ENCODE data around the gene CCDC186. TPM values are rescaled to one million over a fixed set of nuclear protein-coding genes. Genes with fewer than 3 reads are reported as not detected.

The CCDC186 gene
- total RNA-seq, 1 donor from 2014 or later = 18.8 TPM

- intact Hi-C loops (cut with micrococcal nuclease) = loop anchor here (10.0 kb wide), 1 partner anchor 396 kb away; no protein-coding TSS in a partner anchor
- DNase-seq = peak; percentile 46
- TF ChIP-seq CTCF (IDR thresholded peaks at IDR 0.05; ENCODE audit: borderline replicate concordance) = no peak
- Histone ChIP-seq H3K4me1 (peaks cover 26% of the 10 kb centered on the region), H3K4me3 (peak overlapping the region; percentile 66), H3K9me3 (replicated peaks) (no peaks in the 10 kb centered on the region), H3K36me3 (no peaks in the 10 kb centered on the region), H3K27ac (replicated peaks) (peak overlapping the region; percentile 57), H3K27me3 (ENCODE audit: low read depth) (no peaks in the 10 kb centered on the region)
These were observed 72.9 kb downstream of the CCDC186 start for GRCh38 chr10:114100848-114101741.

DNA sequence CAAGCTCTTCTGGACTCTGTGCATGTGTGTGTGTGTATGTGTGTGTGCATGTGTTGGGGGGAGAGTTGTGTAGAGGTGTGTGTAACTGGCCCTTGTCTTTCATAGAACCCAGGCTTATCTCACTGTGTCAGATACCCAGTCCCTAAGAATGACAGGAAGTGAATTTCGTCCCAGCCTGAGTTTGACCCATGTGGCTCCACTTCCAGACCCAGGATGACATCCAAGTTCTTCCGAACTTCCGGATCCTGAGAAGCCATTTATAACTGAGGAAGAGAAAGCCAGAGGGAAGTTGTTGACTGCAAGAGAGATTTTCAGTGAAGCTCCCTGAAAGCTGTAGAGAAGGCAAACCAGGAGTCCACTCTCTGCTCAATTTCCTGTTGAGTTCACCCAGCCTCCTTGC lies 77.1 kb downstream of the CCDC186 start:
- Histone ChIP-seq H3K27ac (replicated peaks) (no peak overlapping the region), H3K36me3 (no peaks in the 10 kb centered on the region), H3K9me3 (replicated peaks) (no peaks in the 10 kb centered on the region), H3K4me1 (peaks cover 21% of the 10 kb centered on the region), H3K4me3 (no peak overlapping the region), H3K27me3 (ENCODE audit: low read depth) (no peaks in the 10 kb centered on the region)
- no peak for DNase-seq
- TF ChIP-seq CTCF (IDR thresholded peaks at IDR 0.05; ENCODE audit: borderline replicate concordance) = no peak
- intact Hi-C loops (cut with micrococcal nuclease) = no loop called here

- no peak for TF ChIP-seq CTCF (IDR thresholded peaks at IDR 0.05; ENCODE audit: borderline replicate concordance)
- DNase-seq = no peak
- H3K27ac ChIP-seq (replicated peaks) = no peak overlapping the region
- H3K9me3 ChIP-seq (replicated peaks) = no peaks in the 10 kb centered on the region
- H3K4me1 ChIP-seq = peaks cover 11% of the 10 kb centered on the region
- H3K4me3 ChIP-seq = no peak overlapping the region
- H3K36me3 ChIP-seq = no peaks in the 10 kb centered on the region
- no peaks in the 10 kb centered on the region for H3K27me3 ChIP-seq (ENCODE audit: low read depth)
- intact Hi-C loops (cut with micrococcal nuclease) = no loop called here
These were observed 78.3 kb downstream of the CCDC186 start for GRCh38 chr10:114095559-114096337.

DNA sequence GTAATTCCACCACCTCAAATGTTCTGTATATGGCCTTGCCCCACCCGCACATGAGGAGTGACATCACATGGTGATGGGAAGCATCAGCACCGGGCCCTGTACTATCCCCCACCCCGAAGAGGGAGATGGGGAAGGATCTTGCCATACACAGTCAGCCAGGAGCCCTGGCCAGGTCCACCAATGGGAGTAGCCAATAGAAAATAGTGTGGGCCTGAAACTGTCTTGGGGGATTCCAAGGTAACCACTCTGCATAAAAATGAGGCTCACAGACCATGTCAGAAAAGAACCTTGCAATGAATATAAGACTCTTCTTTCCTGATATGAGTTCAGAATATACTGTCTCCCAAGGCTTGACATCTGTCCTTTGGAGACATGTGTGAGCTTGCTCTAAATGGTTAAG lies 79.2 kb downstream of the CCDC186 start:
- no peak for DNase-seq
- no peaks in the 10 kb centered on the region for H3K27me3 ChIP-seq (ENCODE audit: low read depth)
- H3K9me3 ChIP-seq (replicated peaks) = no peaks in the 10 kb centered on the region
- no peak overlapping the region for H3K27ac ChIP-seq (replicated peaks)
- peaks cover 5% of the 10 kb centered on the region for H3K4me1 ChIP-seq
- no peak for TF ChIP-seq CTCF (IDR thresholded peaks at IDR 0.05; ENCODE audit: borderline replicate concordance)
- intact Hi-C loops (cut with micrococcal nuclease) = no loop called here
- no peak overlapping the region for H3K4me3 ChIP-seq
- H3K36me3 ChIP-seq = no peaks in the 10 kb centered on the region

- Histone ChIP-seq H3K36me3 (no peaks in the 10 kb centered on the region), H3K4me3 (no peak overlapping the region), H3K9me3 (replicated peaks) (no peaks in the 10 kb centered on the region), H3K27ac (replicated peaks) (no peak overlapping the region), H3K4me1 (no peaks in the 10 kb centered on the region), H3K27me3 (ENCODE audit: low read depth) (no peaks in the 10 kb centered on the region)
- peak; percentile 27 for TF ChIP-seq CTCF (IDR thresholded peaks at IDR 0.05; ENCODE audit: borderline replicate concordance)
- intact Hi-C loops (cut with micrococcal nuclease) = no loop called here
- no peak for DNase-seq
These were observed 86.3 kb downstream of the CCDC186 start for GRCh38 chr10:114087655-114088054.

Measured in left ventricle myocardium inferior (tissue), 1 donor.